Measurements from ENCODE around the gene ABI3BP.

- no peak for TF ChIP-seq CTCF (conservative IDR thresholded peaks at IDR 0.05 in 1 of 2, IDR thresholded peaks at IDR 0.05 in 1 of 2; ENCODE audit: low read depth in 1 of 2, low read length in 2 of 2)
- no peak for TF ChIP-seq EZH2 (IDR thresholded peaks at IDR 0.05; ENCODE audit: low read length, missing control alignments)
Measured at GRCh38 chr3:100993309-100993708, at the start of gene ABI3BP.

Data from fibroblast of lung (primary cell).